Measurements from ENCODE around the gene EIF5. TPM values are rescaled to one million over a fixed set of nuclear protein-coding genes. Genes with fewer than 3 reads are reported as not detected.
"Not testable (repeated sequence)": the region's sequence is repeated elsewhere in the genome, so short reads cannot be mapped to it uniquely, and the experiment has no call there.

EIF5 gene
- total RNA-seq, 2 donors from 2014 or later: 196 to 296 TPM

GRCh38 chr14:103340480-103341212 lies 6.6 kb downstream of the EIF5 start:
- no peaks in the 10 kb centered on the region for H3K9me3 Mint-ChIP-seq
- peaks cover 99% of the 10 kb centered on the region for H3K36me3 Mint-ChIP-seq (ENCODE audit: low read depth)
- no peak overlapping the region for H3K4me3 Mint-ChIP-seq
- H3K27me3 Mint-ChIP-seq: no peaks in the 10 kb centered on the region
- H3K4me1 Mint-ChIP-seq: peaks cover 22% of the 10 kb centered on the region
- no peak for ATAC-seq (replicated peaks)
- H3K27ac Mint-ChIP-seq: peak overlapping the region; percentile 77

- Mint-ChIP-seq H3K4me1 (peaks cover 16% of the 10 kb centered on the region), H3K9me3 (no peaks in the 10 kb centered on the region), H3K27me3 (no peaks in the 10 kb centered on the region), H3K4me3 (no peak overlapping the region), H3K27ac (peak overlapping the region; percentile 25), H3K36me3 (ENCODE audit: low read depth) (peaks cover 92% of the 10 kb centered on the region)
- no peak for ATAC-seq (replicated peaks)
These were observed 7.5 kb downstream of the EIF5 start for GRCh38 chr14:103341250-103342129.

- Mint-ChIP-seq H3K9me3 (no peaks in the 10 kb centered on the region), H3K36me3 (ENCODE audit: low read depth) (peaks cover 74% of the 10 kb centered on the region), H3K27ac (no peak overlapping the region), H3K4me3 (no peak overlapping the region), H3K4me1 (peaks cover 10% of the 10 kb centered on the region), H3K27me3 (no peaks in the 10 kb centered on the region)
- no peak for ATAC-seq (replicated peaks)
These were observed 9.3 kb downstream of the EIF5 start for GRCh38 chr14:103343164-103343879.

GRCh38 chr14:103343905-103344797 lies 10.1 kb downstream of the EIF5 start:
- ATAC-seq (replicated peaks): no peak
- no peaks in the 10 kb centered on the region for H3K27me3 Mint-ChIP-seq
- H3K27ac Mint-ChIP-seq: no peak overlapping the region
- H3K9me3 Mint-ChIP-seq: no peaks in the 10 kb centered on the region
- H3K4me3 Mint-ChIP-seq: no peak overlapping the region
- H3K4me1 Mint-ChIP-seq: peaks cover 6% of the 10 kb centered on the region
- peaks cover 65% of the 10 kb centered on the region for H3K36me3 Mint-ChIP-seq (ENCODE audit: low read depth)

- Mint-ChIP-seq H3K9me3 (no peaks in the 10 kb centered on the region), H3K27me3 (no peaks in the 10 kb centered on the region), H3K36me3 (ENCODE audit: low read depth) (peaks cover 44% of the 10 kb centered on the region), H3K27ac (no peak overlapping the region), H3K4me3 (no peak overlapping the region), H3K4me1 (no peaks in the 10 kb centered on the region)
- no peak for ATAC-seq (replicated peaks)
These were observed 12.2 kb downstream of the EIF5 start for GRCh38 chr14:103346286-103346685.

GRCh38 chr14:103347091-103347815 lies 13.2 kb downstream of the EIF5 start:
- Mint-ChIP-seq H3K27ac (no peak overlapping the region), H3K36me3 (ENCODE audit: low read depth) (peaks cover 34% of the 10 kb centered on the region), H3K4me1 (no peaks in the 10 kb centered on the region), H3K4me3 (no peak overlapping the region), H3K9me3 (no peaks in the 10 kb centered on the region), H3K27me3 (peaks cover 3% of the 10 kb centered on the region)
- ATAC-seq (replicated peaks): no peak

- H3K4me3 Mint-ChIP-seq: no peak overlapping the region
- H3K27me3 Mint-ChIP-seq: peaks cover 7% of the 10 kb centered on the region
- H3K27ac Mint-ChIP-seq: no peak overlapping the region
- peaks cover 25% of the 10 kb centered on the region for H3K36me3 Mint-ChIP-seq (ENCODE audit: low read depth)
- no peaks in the 10 kb centered on the region for H3K9me3 Mint-ChIP-seq
- H3K4me1 Mint-ChIP-seq: no peaks in the 10 kb centered on the region
- ATAC-seq (replicated peaks): no peak
These were observed 14.1 kb downstream of the EIF5 start for GRCh38 chr14:103348154-103348553.

GRCh38 chr14:103349982-103350381 lies 15.9 kb downstream of the EIF5 start:
- no peaks in the 10 kb centered on the region for H3K4me1 Mint-ChIP-seq
- peaks cover 7% of the 10 kb centered on the region for H3K36me3 Mint-ChIP-seq (ENCODE audit: low read depth)
- no peaks in the 10 kb centered on the region for H3K9me3 Mint-ChIP-seq
- no peak overlapping the region for H3K4me3 Mint-ChIP-seq
- peaks cover 7% of the 10 kb centered on the region for H3K27me3 Mint-ChIP-seq
- ATAC-seq (replicated peaks): no peak
- no peak overlapping the region for H3K27ac Mint-ChIP-seq

GRCh38 chr14:103353362-103353761 lies 19.3 kb downstream of the EIF5 start:
- H3K36me3 Mint-ChIP-seq (ENCODE audit: low read depth): no peaks in the 10 kb centered on the region
- H3K9me3 Mint-ChIP-seq: no peaks in the 10 kb centered on the region

GRCh38 chr14:103354141-103354540 lies 20.1 kb downstream of the EIF5 start:
- Mint-ChIP-seq H3K27me3 (peaks cover 7% of the 10 kb centered on the region), H3K36me3 (ENCODE audit: low read depth) (no peaks in the 10 kb centered on the region), H3K4me1 (no peaks in the 10 kb centered on the region), H3K4me3 (no peak overlapping the region), H3K27ac (no peak overlapping the region), H3K9me3 (no peaks in the 10 kb centered on the region)
- no peak for ATAC-seq (replicated peaks)

More at GRCh38 chr14:103353362-103353761, 19.3 kb downstream of the EIF5 start:
- Mint-ChIP-seq H3K27me3 (peaks cover 7% of the 10 kb centered on the region), H3K27ac (no peak overlapping the region), H3K4me1 (no peaks in the 10 kb centered on the region), H3K4me3 (no peak overlapping the region)
- ATAC-seq (replicated peaks): no peak

GRCh38 chr14:103356024-103356682 lies 22.1 kb downstream of the EIF5 start:
- Mint-ChIP-seq H3K36me3 (ENCODE audit: low read depth) (no peaks in the 10 kb centered on the region), H3K4me1 (no peaks in the 10 kb centered on the region), H3K4me3 (no peak overlapping the region), H3K27me3 (peaks cover 11% of the 10 kb centered on the region), H3K9me3 (no peaks in the 10 kb centered on the region), H3K27ac (no peak overlapping the region)
- ATAC-seq (replicated peaks): no peak

GRCh38 chr14:103357552-103357951 lies 23.5 kb downstream of the EIF5 start:
- not testable (repeated sequence) for H3K27ac Mint-ChIP-seq; ATAC-seq (replicated peaks); H3K36me3 Mint-ChIP-seq (ENCODE audit: low read depth); H3K4me3 Mint-ChIP-seq; H3K27me3 Mint-ChIP-seq; H3K4me1 Mint-ChIP-seq; H3K9me3 Mint-ChIP-seq

GRCh38 chr14:103360548-103360947 lies 26.5 kb downstream of the EIF5 start:
- Mint-ChIP-seq H3K4me1 (no peaks in the 10 kb centered on the region), H3K27me3 (peaks cover 9% of the 10 kb centered on the region), H3K36me3 (ENCODE audit: low read depth) (no peaks in the 10 kb centered on the region), H3K9me3 (peaks cover 11% of the 10 kb centered on the region), H3K4me3 (no peak overlapping the region), H3K27ac (no peak overlapping the region)
- no peak for ATAC-seq (replicated peaks)
